Diencephalon (tissue), 1 donor: ENCODE data around the gene ERICH3. TPM values are rescaled to one million over a fixed set of nuclear protein-coding genes. Genes with fewer than 3 reads are reported as not detected.

Source experiments
- total RNA-seq: library from RNA; depleted of rRNA; stranded (reverse); fragments of >200 nt; gene quantifications from one replicate; pipeline ENCODE4 v1.2.3, GENCODE V29; 2014

ERICH3 gene, protein sequence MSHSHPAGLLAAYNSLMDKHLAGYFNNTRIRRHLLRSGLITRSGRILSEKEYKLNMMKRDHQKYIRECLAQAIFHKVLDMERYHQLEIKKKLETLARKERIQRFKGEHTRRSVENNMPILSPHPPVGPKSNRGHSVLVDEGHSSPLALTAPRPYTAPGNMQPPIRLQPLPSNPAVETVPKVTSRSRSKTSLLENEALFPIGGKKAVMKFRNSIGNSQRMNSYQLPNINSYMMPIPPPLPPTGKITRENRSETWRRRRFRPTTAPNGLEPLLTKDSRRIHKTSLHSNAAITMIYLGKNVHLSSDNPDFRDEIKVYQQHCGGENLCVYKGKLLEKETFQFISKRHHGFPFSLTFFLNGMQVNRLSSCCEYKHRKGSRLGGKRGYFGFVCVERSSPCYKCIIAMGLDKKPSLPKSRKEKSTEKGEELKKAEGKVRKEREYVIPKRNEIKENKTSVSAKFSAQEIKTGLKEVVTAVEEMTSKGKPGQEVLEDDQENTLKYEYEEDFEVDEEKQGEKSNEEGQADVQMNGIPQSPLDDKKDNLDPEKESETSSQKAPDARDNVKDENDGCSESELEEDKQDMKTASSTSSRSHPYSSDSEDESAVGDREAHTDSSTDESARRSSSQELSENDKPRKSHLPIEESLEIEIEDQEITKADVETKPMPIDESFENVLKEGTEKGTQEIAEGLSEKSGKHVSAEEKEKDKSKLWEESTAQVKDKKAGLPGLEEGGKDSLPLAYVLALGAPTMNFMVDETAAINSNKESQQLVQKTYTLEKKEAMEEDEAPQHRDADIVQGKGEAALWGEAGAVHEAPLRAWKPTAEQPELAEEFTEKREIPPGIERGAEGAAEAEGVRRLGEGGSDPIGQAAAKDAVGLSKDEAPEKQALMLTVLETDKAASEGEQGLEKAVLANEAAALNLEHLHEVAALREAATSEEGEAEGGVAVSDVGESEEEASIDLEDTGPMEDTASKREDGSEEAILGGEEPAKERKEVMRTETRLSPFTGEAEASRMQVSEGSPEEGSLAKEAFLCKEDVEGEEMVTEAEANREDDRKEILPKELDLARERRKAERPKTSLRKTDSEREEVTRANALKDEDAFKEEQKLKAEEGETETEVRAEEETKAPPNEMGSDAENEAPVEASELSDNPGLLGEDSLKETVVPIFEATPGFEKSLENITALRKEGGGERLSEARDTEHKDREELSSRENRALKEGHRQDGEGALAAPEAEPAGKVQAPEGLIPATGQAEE (N-terminal part only)
- total RNA-seq = 20.3 TPM

DNA sequence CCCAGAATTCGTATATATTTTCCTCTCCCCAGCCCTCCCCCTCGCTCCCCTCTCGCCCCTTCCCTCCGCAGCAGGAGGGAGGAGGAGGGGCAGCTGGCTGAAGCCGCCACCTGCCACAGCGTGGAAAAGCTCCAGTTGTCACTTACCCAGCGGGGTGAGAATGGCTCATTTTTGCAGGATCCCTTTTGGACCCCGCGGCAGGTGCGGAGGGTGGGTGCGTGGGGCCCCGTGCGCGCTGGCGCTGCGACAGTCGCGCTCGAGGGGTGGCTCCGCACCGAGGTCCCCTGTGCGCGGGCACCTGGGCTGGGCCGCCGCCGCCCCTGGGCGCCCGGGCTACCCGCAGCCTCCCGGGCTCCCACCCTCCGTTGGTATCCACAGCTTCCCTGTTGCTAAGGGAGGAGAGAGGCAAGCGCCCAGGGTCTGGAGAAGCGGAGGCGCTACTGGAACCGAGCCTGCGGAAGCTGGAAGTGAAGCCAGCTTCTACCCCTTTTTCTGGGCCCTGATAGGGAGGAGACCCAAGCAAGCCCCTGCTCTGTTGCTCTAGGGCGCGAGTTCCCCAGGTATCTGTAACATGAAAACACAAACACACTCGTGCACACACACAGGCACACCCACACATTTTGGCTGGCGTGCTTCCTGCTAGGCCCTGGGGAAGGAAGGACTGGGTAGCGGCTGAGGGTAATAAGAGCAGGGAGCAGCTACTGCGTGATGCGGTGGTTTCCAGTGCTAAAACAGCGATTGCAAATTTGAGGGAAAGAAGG is at the start of gene ERICH3:
ERICH3 (minus strand) TSS at position 442 of the 761 bp plus-strand sequence; CDS start at position 169, 273 bp downstream.

Other genes with a start within 250 kb of the ERICH3 start
- 0.23 TPM for gene LRRC53, start 161.2 kb downstream of the ERICH3 start, total RNA-seq
- 22.1 TPM for gene CRYZ, start 59.3 kb upstream of the ERICH3 start, total RNA-seq
- 9.0 TPM for gene TYW3, start 59.4 kb upstream of the ERICH3 start, total RNA-seq